Stimulated activated CD4-positive, alpha-beta T cell treated with anti-CD3 and anti-CD28 coated beads, Interleukin-1b, Interleukin-23, amount 100 ng/mL, for 1 hour (primary cell): ENCODE results near the gene NSMCE1.
"Not testable (repeated sequence)": the region's sequence is repeated elsewhere in the genome, so short reads cannot be mapped to it uniquely, and the experiment has no call there.

Source experiments
- DNase-seq, 2 donors: peaks; one replicate each; pipeline ENCODE4 v3.0.0-alpha.2; 2020; ENCODE audit warnings: low read depth in 2 of 2

NSMCE1 gene

GRCh38 chr16:27272076-27272475 is 3.5 kb upstream of the NSMCE1 start:
- DNase-seq, result no peak

DNA sequence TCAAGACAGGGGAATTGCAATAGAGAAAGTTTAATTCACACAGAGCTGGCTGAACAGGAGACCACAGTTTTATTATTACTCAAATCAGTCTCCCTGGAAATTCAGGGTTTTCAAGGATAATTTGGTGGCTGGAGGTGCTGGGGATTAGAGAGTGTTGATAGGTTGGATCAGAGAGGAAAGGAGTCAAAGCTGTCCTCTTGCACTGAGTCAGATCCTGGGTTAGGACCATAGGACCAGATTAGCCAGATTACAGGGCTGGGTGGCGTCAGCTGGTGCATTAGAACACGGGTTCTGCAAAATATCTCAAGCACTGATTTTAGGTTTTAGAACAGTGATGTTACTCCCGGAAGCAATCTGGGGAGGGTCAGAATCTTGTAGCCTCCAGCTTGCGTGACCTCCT is 1.8 kb upstream of the NSMCE1 start:
- DNase-seq, result no peak

GRCh38 chr16:27269300-27270150 is 953 bp upstream of the NSMCE1 start:
- no peak for DNase-seq

DNA sequence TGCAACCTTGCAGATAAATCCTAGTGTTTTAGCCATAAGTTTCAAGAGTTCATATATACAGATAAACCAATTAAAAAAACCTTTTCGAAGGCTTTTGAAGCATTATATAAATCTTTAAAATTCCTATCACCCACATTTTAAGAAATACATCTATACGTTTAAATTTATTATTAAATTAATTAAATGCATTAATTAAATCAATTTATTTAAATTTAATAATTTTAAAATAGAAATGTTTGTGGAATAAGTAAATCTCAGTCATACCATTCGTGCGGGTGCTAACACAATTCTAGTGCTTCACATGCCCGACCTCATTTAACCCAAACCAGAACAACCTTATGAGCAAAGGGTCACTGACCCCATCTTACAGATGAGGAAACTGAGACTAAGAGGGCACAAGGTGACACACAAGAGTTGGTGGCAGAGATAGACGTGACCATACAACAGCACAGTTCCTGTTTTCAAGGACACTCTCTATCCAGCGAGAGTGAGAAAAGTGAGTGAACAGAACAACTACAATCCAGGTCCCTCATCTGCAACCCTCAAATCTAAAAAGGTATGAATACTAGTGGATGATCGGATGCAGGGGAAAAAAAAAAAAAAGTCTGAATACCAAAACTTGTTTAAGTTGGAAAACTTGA is 1.4 kb downstream of the NSMCE1 start:
- DNase-seq, result no peak

GRCh38 chr16:27265982-27266381 is 2.6 kb downstream of the NSMCE1 start:
- DNase-seq, result no peak

GRCh38 chr16:27264151-27264550 is 4.4 kb downstream of the NSMCE1 start:
- DNase-seq, result no peak

GRCh38 chr16:27262904-27263423 is 5.6 kb downstream of the NSMCE1 start:
- not testable (repeated sequence) for DNase-seq

DNA sequence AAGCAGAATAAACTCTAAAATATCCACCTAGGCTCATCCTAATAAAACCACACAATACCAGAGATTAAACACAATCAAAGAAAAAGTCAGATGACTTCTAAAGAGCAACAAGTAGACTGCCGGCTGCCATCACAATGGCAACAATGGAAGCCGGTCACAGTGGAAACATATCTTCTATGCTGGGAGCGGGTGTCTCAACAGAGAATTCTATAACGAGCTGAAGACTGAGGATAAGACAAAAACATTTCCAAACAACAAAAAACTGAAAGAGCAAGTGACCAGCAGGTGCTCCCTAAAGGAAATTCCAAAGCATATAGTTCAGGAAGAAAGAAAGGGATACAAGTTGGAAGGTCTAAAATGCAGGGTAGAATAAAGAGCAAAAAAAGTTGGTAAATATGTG is 8.9 kb downstream of the NSMCE1 start:
- DNase-seq, result no peak

DNA sequence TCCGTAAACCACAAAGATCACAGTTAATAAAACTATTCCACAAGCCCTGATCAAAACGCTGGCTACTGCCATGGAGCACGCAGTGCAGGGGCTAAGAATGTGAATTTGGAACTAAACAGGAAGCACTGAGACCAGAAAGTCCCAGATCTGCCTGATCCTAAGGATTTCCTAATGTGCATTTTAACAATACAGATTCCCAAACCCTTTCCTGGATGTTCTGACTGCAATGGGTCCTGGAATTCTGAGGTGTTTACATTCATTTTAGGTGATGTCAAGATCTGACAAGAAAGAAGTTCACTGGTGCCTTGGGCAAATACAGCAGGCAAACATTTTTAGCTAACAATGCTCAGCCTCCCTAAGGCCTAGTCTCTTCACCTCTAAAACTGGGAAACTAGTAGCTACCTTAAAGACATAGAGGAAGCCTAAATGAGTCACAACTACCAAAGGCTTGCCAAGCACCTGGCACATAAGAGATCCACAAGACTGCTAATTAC is 10.3 kb downstream of the NSMCE1 start:
- DNase-seq, result no peak

- DNase-seq, result no peak
Measured at GRCh38 chr16:27257271-27257670, 11.3 kb downstream of the NSMCE1 start.

GRCh38 chr16:27256861-27257260 is 11.7 kb downstream of the NSMCE1 start:
- no peak for DNase-seq

DNA sequence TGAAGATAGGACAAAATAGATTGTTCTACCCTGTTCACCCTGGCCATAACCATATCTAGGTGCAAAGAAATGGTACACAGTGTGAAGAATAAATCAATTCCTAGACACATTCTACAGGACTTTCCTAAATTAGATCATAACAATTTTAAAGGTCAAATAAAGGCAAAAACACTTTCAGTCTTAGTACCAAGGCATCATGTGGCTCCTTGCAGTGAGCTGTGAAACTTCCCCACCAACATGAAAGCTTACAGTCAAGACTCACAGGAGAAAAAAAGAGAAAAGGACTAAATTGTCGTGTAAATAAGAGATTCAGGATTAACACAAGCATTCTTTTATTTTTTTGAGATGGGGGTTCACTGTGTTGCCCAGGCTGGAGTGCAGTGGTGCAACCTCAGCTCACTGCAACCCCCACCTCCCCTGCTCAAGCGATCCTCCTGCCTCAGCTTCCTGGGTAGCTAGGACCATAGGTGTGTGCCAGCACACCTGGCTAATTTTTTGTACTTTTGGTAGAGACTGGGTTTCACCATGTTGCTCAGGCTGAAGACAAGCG is 14.2 kb downstream of the NSMCE1 start:
- DNase-seq, result no peak

DNA sequence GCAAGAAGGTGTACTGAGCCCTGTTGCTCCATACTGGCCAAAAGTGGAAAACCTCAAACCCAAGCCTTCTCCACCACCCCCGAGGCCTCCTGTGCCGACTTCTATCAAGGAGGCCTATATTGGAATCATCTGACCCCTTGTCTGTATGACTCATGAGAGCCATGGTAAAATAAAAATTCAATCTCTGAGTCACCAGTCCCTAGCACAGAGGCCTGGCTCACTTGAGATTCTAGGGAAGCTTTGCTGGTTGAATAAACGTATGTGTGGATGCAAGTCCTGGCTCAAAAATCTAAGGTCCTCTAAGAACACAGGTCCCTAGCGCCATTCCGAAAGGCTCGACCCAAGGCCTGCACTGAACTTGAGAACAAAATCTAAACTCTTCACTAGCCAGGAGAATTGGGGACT is 15.0 kb downstream of the NSMCE1 start:
- no peak for DNase-seq

DNA sequence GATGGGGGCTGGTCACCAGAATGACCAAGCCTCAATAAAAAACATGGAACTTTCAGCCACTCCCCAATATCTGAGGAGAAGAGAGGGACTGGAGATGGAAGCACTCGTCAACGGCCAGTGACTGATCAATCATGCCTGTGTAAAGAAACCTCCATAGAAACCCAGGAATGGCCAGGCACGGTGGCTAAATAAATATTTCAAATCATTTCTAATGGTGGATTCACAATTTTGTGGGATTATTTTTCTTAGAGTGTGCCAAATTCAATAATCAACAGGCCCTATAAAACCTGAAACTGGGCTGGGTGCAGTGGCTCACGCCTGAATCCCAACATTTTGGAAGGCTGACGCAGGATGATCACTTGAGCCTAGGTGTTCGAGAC is 16.4 kb downstream of the NSMCE1 start:
- no peak for DNase-seq

DNA sequence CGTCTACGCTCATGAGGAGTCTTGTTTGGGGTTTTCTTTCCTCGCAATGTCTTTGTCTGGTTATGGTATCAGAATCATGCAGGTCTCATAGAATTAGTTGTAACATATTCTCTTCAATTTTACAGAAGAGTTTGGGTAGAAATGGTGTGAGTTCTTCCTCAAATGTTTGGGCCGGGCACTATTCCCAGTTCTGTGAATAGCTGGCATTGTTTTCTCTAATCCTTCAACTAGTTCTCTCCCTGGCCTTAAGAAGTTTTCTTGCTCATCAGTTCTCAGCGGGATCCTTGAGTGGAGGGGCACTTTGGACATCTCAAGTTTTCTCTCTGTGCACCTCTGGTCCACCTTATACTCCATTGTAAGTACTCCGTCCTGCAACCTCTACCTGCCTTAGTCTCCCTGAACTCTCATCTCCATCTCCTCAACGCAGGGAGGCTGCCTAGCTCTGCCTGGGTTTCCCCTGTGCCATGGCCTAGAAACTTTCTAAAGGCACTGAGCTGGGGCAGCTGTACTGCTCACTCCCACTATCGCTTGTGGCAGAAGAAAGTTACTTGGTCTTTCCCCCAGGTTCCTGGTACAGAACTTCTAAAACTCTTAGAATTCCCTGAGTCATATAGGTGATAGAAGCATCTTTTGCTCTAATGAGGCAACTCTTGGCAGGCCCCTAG is 16.9 kb downstream of the NSMCE1 start:
- no peak for DNase-seq

DNA sequence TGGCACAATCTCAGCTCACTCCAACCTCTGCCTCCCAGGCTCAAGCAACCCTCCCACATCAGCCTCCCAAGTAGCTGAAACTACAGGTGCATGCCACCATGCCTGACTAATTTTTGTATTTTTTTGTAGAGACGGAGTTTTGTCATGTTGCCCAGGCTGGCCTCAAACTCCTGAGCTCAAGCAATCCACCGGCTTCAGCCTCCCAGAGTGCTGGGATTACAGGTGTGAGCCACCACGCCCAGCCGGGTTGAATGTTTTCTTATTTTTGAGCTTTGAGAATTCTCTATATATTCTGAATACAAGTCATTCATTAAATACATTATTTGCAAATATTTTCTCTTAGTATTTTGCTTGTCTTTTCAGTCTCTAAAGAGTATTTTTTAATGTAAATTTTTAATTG is 19.7 kb downstream of the NSMCE1 start:
- not testable (repeated sequence) for DNase-seq

DNA sequence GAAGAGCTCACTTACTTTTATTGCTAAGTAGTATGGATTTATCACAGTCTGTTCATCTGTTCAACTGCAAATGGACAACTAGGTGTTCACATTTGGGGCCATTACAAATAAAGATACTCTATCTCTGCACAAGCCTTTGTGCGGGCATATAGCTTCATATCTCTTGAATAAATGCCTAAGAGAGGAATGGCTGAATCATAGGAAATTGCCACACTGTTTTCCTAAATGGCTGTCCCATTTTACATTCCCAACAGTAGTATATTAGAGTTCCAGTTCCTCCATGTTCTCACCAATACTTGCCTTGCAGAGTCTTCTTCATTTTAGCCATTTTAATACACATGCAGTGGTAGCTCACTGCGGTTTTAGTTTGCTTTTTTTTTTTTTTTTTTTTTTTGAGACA is 20.5 kb downstream of the NSMCE1 start:
- DNase-seq, result no peak

DNA sequence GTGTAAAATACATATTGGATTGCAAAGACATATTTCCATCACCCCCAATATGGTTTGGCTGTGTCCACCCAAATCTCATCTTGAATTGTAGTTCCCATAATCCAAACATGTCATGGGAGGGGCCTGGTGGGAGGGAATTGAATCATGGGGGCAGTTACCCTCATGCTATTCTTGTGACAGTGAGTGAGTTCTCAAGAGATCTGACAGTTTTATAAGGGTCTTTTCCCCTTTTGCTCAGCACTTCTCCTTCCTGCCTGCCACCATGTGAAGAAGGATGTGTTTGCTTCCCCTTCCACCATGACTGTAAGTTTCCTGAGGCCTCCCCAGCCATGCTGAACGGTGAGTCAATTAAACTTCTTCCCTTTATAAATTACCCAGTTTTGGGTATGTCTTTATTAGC is 21.5 kb downstream of the NSMCE1 start:
- DNase-seq, result not testable (repeated sequence)

DNA sequence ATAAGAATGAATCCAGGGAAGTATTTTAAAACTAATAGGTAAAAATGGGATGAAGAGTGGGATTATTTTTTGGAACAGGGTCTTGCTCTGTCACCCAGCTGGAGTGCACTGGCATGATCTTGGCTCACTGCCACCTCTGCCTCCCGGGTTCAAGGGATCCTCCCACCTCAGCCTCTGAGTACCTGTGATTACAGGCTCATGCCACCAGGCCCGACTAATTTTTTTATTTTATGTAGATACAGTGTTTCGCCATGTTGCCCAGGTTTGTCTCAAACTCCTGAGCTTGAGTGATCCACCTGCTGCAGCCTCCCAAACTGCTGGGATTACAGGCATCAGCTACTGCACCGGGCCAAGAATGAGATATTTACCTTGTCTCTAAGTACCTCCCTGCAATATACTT is 22.1 kb downstream of the NSMCE1 start:
- no peak for DNase-seq

- no peak for DNase-seq
Measured at GRCh38 chr16:27245276-27246172, 23.0 kb downstream of the NSMCE1 start.

DNA sequence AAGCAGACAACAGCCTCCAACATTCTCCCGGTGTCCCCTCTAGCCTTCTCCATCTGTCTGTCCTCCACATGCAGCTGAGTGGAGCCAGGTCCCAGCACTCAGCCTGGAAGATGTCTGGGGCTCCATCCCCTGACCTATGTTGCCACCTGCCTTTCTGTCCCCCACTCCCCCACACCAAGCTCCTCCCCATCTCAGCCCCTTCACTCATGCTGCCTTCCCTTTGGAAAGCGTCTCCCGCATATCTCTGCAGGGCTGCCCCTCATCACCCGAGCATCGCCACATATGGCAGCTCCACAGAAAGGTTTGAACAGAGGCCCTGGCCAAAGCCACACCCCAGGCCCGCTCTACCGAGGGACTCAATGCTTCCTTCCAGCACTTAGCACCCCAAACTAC is 24.2 kb downstream of the NSMCE1 start:
- no peak for DNase-seq
